Caco-2 (cell line): Measurements from ENCODE around the gene PCBP3. TPM values are rescaled to one million over a fixed set of nuclear protein-coding genes. Genes with fewer than 3 reads are reported as not detected.

Source experiments
- BruUV-seq: library from RNA; stranded (reverse); fragments of 400-500 nt; replicated peaks from 2 replicates; lab custom pipeline; 2021; lab: Mats Ljungman, UMichigan
- CTCF ChIA-PET: fragments of 300-600 bp; sonication (Branson Sonifier 250); formaldehyde crosslinking; loops from one replicate; lab custom pipeline; 2022; ENCODE audit warnings: antibody characterized with exemption; lab: Charles Lee
- POLR2A ChIA-PET: fragments of 300-600 bp; sonication (Branson Sonifier 250); formaldehyde crosslinking; loops from one replicate; lab custom pipeline; 2022; ENCODE audit warnings: antibody characterized with exemption; lab: Charles Lee
- DNase-seq, 2 experiments: peaks; one replicate each; pipeline versions ENCODE4 v3.0.0 to v3.0.0-alpha.2; 2020 to 2022
- H3K27me3 ChIP-seq: replicated peaks from 2 replicates; pipeline ENCODE4 v1.6.0; 2011; ENCODE audit warnings: low read length; ENCODE audit not compliant: control insufficient read depth, insufficient read depth
- H3K36me3 ChIP-seq: 2 replicates; pipeline ENCODE4 v1.5.1; 2011; ENCODE audit warnings: low read length; ENCODE audit not compliant: control insufficient read depth, insufficient read depth
- H3K4me1 ChIP-seq: fragments of 250-450 bp; sonication (Bioruptor Pico); 2 replicates; pipeline ENCODE4 v1.5.1; 2020; ENCODE audit warnings: mild to moderate bottlenecking
- H3K4me3 ChIP-seq: 2 replicates; pipeline ENCODE4 v1.5.1; 2011; ENCODE audit warnings: low read depth, mild to moderate bottlenecking, control low read depth, low read length
- H3K9me3 ChIP-seq: fragments of 250-450 bp; sonication (Bioruptor Pico); 2 replicates; pipeline ENCODE4 v1.5.1; 2020; ENCODE audit warnings: mild to moderate bottlenecking, moderate library complexity
- H3K27ac Mint-ChIP-seq: one replicate; pipeline ENCODE4 v1.8.0; 2022; ENCODE audit warnings: mixed read lengths; ENCODE audit not compliant: unreplicated experiment
- H3K27me3 Mint-ChIP-seq: one replicate; pipeline ENCODE4 v1.8.0; 2022; ENCODE audit warnings: mixed read lengths; ENCODE audit not compliant: insufficient read depth, unreplicated experiment
- H3K36me3 Mint-ChIP-seq: one replicate; pipeline ENCODE4 v1.8.0; 2022; ENCODE audit warnings: mild to moderate bottlenecking, mixed read lengths; ENCODE audit not compliant: insufficient read depth, unreplicated experiment
- H3K4me1 Mint-ChIP-seq: one replicate; pipeline ENCODE4 v1.8.0; 2022; ENCODE audit warnings: low read depth, mixed read lengths; ENCODE audit not compliant: unreplicated experiment
- H3K4me3 Mint-ChIP-seq: one replicate; pipeline ENCODE4 v1.8.0; 2022; ENCODE audit warnings: mild to moderate bottlenecking, moderate library complexity, mixed read lengths; ENCODE audit not compliant: unreplicated experiment
- H3K9me3 Mint-ChIP-seq: one replicate; pipeline ENCODE4 v1.8.0; 2022; ENCODE audit warnings: mixed read lengths; ENCODE audit not compliant: unreplicated experiment
- intact Hi-C: fragments of 100-400 bp; cut with micrococcal nuclease; formaldehyde crosslinking; loops from one replicate; pipeline ENCODE4 v1.10.0; 2022; ENCODE audit not compliant: unreplicated experiment
- total RNA-seq: library from RNA; stranded (reverse); gene quantifications from 2 replicates; pipeline ENCODE4 v1.2.3, GENCODE V29; 2022
- TF ChIP-seq, protein P1 (sequence below), 2 experiments: fragments of 200-600 bp in 1 of 2; IDR thresholded peaks; 1 replicate in 1 of 2; 2 replicates in 1 of 2; pipeline versions ENCODE4 v1.5.1 to v1.8.0; 2011 to 2022; ENCODE audit warnings: antibody characterized with exemption in 1 of 2, control low read depth in 1 of 2, inconsistent platforms in 1 of 2, low read depth in 1 of 2, low read length in 1 of 2, mild to moderate bottlenecking in 1 of 2, moderate library complexity in 1 of 2; ENCODE audit not compliant: insufficient read depth in 1 of 2, severe bottlenecking in 1 of 2, unreplicated experiment in 1 of 2

Gene PCBP3
- total RNA-seq, 1 experiment from 2014 or later: 0.75 TPM

- Histone ChIP-seq H3K27me3 (no peaks in the 10 kb centered on the region), H3K4me1 (no peaks in the 10 kb centered on the region), H3K9me3 (no peaks in the 10 kb centered on the region), H3K4me3 (no peak overlapping the region), H3K36me3 (no peaks in the 10 kb centered on the region)
- CTCF ChIA-PET: no interaction called here
- TF ChIP-seq, protein P1, sequence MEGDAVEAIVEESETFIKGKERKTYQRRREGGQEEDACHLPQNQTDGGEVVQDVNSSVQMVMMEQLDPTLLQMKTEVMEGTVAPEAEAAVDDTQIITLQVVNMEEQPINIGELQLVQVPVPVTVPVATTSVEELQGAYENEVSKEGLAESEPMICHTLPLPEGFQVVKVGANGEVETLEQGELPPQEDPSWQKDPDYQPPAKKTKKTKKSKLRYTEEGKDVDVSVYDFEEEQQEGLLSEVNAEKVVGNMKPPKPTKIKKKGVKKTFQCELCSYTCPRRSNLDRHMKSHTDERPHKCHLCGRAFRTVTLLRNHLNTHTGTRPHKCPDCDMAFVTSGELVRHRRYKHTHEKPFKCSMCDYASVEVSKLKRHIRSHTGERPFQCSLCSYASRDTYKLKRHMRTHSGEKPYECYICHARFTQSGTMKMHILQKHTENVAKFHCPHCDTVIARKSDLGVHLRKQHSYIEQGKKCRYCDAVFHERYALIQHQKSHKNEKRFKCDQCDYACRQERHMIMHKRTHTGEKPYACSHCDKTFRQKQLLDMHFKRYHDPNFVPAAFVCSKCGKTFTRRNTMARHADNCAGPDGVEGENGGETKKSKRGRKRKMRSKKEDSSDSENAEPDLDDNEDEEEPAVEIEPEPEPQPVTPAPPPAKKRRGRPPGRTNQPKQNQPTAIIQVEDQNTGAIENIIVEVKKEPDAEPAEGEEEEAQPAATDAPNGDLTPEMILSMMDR (IDR thresholded peaks at IDR 0.05; ENCODE audit: insufficient read depth in 1 of 2, low read depth in 1 of 2, low read length in 1 of 2, severe bottlenecking in 1 of 2, unreplicated experiment in 1 of 2): no peak
- no peaks in the 10 kb centered on the region for H3K9me3 Mint-ChIP-seq
- intact Hi-C loops: no loop called here
- no peaks in the 10 kb centered on the region for H3K4me1 Mint-ChIP-seq
- POLR2A ChIA-PET: no interaction called here
- H3K27ac Mint-ChIP-seq: no peak overlapping the region
- no TSS peak for BruUV-seq
- H3K4me3 Mint-ChIP-seq: no peak overlapping the region
- H3K36me3 Mint-ChIP-seq: no peaks in the 10 kb centered on the region
- no peak for DNase-seq
- no peaks in the 10 kb centered on the region for H3K27me3 Mint-ChIP-seq
Measured at GRCh38 chr21:45912611-45913417, 269.3 kb downstream of the PCBP3 start.

- Histone ChIP-seq H3K36me3 (no peaks in the 10 kb centered on the region), H3K4me3 (no peak overlapping the region), H3K4me1 (no peaks in the 10 kb centered on the region), H3K9me3 (no peaks in the 10 kb centered on the region), H3K27me3 (no peaks in the 10 kb centered on the region)
- Mint-ChIP-seq H3K27me3 (no peaks in the 10 kb centered on the region), H3K4me1 (no peaks in the 10 kb centered on the region), H3K9me3 (no peaks in the 10 kb centered on the region), H3K27ac (no peak overlapping the region), H3K36me3 (no peaks in the 10 kb centered on the region), H3K4me3 (no peak overlapping the region)
- TF ChIP-seq, protein P1 (IDR thresholded peaks at IDR 0.05; ENCODE audit: insufficient read depth in 1 of 2, low read depth in 1 of 2, low read length in 1 of 2, severe bottlenecking in 1 of 2, unreplicated experiment in 1 of 2): no peak
- POLR2A ChIA-PET: no interaction called here
- CTCF ChIA-PET: no interaction called here
- intact Hi-C loops: no loop called here
- no peak for DNase-seq
- BruUV-seq: no TSS peak
Measured at GRCh38 chr21:45913418-45913765, 269.9 kb downstream of the PCBP3 start.

DNA sequence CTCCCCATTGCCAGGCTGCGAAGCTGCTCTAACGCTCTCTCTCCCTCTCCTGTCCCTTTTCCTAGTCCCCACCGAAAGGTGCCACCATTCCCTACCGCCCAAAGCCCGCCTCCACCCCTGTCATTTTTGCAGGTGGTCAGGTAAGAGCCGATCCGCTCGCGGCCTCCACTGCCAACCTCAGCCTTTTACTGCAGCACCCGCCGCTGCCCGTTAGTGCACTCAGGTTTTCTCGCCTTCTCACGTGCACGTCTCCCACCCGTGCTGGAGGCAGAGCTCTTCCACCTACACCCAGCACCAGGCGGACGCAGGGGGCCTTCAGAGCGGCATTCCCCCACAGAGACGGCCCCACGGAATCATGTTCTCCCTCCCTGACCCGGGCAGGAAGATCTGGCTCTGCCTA, 270.4 kb downstream of the PCBP3 start:
- intact Hi-C loops: no loop called here
- Mint-ChIP-seq H3K27me3 (no peaks in the 10 kb centered on the region), H3K4me1 (no peaks in the 10 kb centered on the region), H3K4me3 (no peak overlapping the region), H3K36me3 (no peaks in the 10 kb centered on the region), H3K9me3 (no peaks in the 10 kb centered on the region), H3K27ac (no peak overlapping the region)
- Histone ChIP-seq H3K27me3 (no peaks in the 10 kb centered on the region), H3K4me1 (no peaks in the 10 kb centered on the region), H3K36me3 (no peaks in the 10 kb centered on the region), H3K4me3 (no peak overlapping the region), H3K9me3 (no peaks in the 10 kb centered on the region)
- no TSS peak for BruUV-seq
- DNase-seq: no peak
- POLR2A ChIA-PET: no interaction called here
- CTCF ChIA-PET: no interaction called here
- TF ChIP-seq, protein P1 (IDR thresholded peaks at IDR 0.05; ENCODE audit: insufficient read depth in 1 of 2, low read depth in 1 of 2, low read length in 1 of 2, severe bottlenecking in 1 of 2, unreplicated experiment in 1 of 2): no peak
